ENCODE data around the gene ALDH3B2.

DNA sequence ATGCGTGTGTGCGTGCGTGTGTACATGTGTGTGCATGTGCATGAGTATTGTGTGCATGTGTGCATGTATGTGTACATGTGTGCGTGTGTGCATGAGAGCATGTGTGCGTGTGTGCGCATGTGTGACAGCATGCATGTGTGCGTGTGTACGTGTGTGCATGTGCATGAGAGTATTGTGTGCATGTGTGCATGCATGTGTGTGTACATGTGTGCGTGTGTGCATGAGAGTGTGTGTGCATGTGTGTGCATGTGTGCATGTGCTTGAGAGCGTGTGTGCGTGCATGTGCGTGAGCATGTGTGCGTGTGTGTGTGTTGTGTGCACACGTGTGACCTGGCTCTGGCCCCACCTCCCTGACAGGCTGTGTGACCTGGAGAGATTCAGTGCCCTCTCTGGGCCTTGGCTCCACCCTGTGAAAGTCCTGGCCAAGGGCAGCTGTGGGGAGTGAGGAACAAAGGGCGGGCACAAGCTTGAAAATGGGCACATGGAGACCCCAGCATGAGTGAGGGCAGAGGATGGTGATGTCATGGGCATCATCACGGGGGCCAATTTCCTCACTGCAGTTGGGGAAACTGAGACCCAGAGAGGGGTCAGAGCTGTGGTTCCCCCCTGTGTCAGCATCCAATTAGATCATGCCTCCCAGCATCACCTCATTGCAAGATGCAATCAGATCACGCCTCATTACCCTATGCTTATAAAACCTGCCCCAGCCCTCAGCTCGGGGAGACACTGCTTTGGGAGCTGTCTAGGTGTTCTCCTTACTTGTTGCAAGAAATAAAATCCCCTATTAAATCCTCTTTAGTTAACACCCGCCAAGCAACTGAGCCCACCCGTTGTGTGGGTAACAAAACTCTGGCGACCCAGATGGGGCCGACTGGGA, 24.6 kb downstream of the ALDH3B2 start:
- TF ChIP-seq, protein P1, sequence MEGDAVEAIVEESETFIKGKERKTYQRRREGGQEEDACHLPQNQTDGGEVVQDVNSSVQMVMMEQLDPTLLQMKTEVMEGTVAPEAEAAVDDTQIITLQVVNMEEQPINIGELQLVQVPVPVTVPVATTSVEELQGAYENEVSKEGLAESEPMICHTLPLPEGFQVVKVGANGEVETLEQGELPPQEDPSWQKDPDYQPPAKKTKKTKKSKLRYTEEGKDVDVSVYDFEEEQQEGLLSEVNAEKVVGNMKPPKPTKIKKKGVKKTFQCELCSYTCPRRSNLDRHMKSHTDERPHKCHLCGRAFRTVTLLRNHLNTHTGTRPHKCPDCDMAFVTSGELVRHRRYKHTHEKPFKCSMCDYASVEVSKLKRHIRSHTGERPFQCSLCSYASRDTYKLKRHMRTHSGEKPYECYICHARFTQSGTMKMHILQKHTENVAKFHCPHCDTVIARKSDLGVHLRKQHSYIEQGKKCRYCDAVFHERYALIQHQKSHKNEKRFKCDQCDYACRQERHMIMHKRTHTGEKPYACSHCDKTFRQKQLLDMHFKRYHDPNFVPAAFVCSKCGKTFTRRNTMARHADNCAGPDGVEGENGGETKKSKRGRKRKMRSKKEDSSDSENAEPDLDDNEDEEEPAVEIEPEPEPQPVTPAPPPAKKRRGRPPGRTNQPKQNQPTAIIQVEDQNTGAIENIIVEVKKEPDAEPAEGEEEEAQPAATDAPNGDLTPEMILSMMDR (IDR thresholded peaks at IDR 0.05; ENCODE audit: poor library complexity) = no peak
- no peak for TF ChIP-seq EZH2phosphoT487 (IDR thresholded peaks at IDR 0.05; ENCODE audit: low read depth, severe bottlenecking, unreplicated experiment)
